Thyroid gland (tissue), 4 donors: ENCODE data around the gene ZCCHC18.

Experiments used
- CTCF ChIP-seq, 6 experiments: fragments of 200-600 bp in 3 of 6; fragments of 450-650 bp in 3 of 6; sonication (generic) in 3 of 6; IDR thresholded peaks; one replicate each; pipeline ENCODE4 v1.5.1; 2016 to 2019; ENCODE audit warnings: antibody characterized with exemption in 6 of 6, mild to moderate bottlenecking in 2 of 6, inconsistent platforms in 1 of 6, moderate library complexity in 1 of 6
- POLR2A ChIP-seq, 2 donors: fragments of 450-650 bp; IDR thresholded peaks; one replicate each; pipeline ENCODE4 v1.6.1; 2017; ENCODE audit warnings: antibody characterized with exemption in 2 of 2, mild to moderate bottlenecking in 2 of 2, moderate library complexity in 1 of 2

- TF ChIP-seq CTCF (IDR thresholded peaks at IDR 0.05) (no peak), POLR2A (IDR thresholded peaks at IDR 0.05) (peak in 1 of 2 donors; percentile 17)
Observed at GRCh38 chrX:104112326-104112951, at the start of gene ZCCHC18.
